Measurements from ENCODE around the gene FGF3.

Gene FGF3

GRCh38 chr11:69823641-69824265, 4.5 kb upstream of the FGF3 start:
- no peak for DNase-seq

GRCh38 chr11:69822676-69823494, 3.7 kb upstream of the FGF3 start:
- no peak for DNase-seq

- DNase-seq, result no peak
Measured at GRCh38 chr11:69821511-69822040, 2.4 kb upstream of the FGF3 start.

GRCh38 chr11:69820441-69820840, 1.2 kb upstream of the FGF3 start:
- DNase-seq, result no peak

GRCh38 chr11:69819541-69820070, 390 bp upstream of the FGF3 start:
- no peak for DNase-seq

GRCh38 chr11:69818231-69818602, 999 bp downstream of the FGF3 start:
- DNase-seq, result no peak

GRCh38 chr11:69817265-69818230, 1.7 kb downstream of the FGF3 start:
- no peak for DNase-seq

- no peak for DNase-seq
Measured at GRCh38 chr11:69816671-69817070, 2.5 kb downstream of the FGF3 start.

GRCh38 chr11:69815973-69816372, 3.2 kb downstream of the FGF3 start:
- no peak for DNase-seq

GRCh38 chr11:69814902-69815301, 4.3 kb downstream of the FGF3 start:
- DNase-seq, result no peak

GRCh38 chr11:69814411-69814810, 4.8 kb downstream of the FGF3 start:
- no peak for DNase-seq

GRCh38 chr11:69813839-69814238, 5.4 kb downstream of the FGF3 start:
- DNase-seq, result no peak

GRCh38 chr11:69812946-69813345, 6.3 kb downstream of the FGF3 start:
- DNase-seq, result no peak

GRCh38 chr11:69812256-69812655, 7.0 kb downstream of the FGF3 start:
- no peak for DNase-seq

GRCh38 chr11:69811431-69811830, 7.8 kb downstream of the FGF3 start:
- DNase-seq, result no peak

GRCh38 chr11:69810289-69811118, 8.7 kb downstream of the FGF3 start:
- DNase-seq, result no peak

- no peak for DNase-seq
Measured at GRCh38 chr11:69808667-69809086, 10.5 kb downstream of the FGF3 start.

- no peak for DNase-seq
Measured at GRCh38 chr11:69807106-69807815, 12.0 kb downstream of the FGF3 start.

GRCh38 chr11:69804769-69805508, 14.3 kb downstream of the FGF3 start:
- no peak for DNase-seq

GRCh38 chr11:69803604-69804218, 15.5 kb downstream of the FGF3 start:
- DNase-seq, result no peak
